ENCODE data around the gene NDUFA13.

DNA sequence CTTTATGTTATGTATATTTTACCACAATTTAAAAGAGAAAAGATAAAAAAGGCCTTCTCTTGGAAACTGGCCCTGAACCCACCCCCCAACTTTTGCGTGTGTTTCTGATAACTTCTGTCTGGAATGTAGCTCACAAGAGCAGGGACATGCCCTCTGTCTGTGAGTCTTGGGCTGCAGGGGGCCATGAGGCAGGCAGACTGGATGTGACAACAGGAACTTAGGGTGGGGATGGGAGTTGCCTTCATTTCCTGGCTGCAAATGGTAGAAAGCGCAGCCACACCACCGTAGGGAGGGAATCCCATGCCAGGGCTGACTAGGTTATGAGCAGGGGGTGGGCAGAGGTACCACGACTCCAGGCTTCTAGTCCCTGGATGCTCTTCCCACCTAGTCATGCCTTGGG is 43.9 kb downstream of the NDUFA13 start:
- TF ChIP-seq, protein P1, sequence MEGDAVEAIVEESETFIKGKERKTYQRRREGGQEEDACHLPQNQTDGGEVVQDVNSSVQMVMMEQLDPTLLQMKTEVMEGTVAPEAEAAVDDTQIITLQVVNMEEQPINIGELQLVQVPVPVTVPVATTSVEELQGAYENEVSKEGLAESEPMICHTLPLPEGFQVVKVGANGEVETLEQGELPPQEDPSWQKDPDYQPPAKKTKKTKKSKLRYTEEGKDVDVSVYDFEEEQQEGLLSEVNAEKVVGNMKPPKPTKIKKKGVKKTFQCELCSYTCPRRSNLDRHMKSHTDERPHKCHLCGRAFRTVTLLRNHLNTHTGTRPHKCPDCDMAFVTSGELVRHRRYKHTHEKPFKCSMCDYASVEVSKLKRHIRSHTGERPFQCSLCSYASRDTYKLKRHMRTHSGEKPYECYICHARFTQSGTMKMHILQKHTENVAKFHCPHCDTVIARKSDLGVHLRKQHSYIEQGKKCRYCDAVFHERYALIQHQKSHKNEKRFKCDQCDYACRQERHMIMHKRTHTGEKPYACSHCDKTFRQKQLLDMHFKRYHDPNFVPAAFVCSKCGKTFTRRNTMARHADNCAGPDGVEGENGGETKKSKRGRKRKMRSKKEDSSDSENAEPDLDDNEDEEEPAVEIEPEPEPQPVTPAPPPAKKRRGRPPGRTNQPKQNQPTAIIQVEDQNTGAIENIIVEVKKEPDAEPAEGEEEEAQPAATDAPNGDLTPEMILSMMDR (IDR thresholded peaks at IDR 0.05), result no peak
- TF ChIP-seq TAF1 (IDR thresholded peaks at IDR 0.05; ENCODE audit: borderline replicate concordance, low read depth, low read length), result no peak
- TF ChIP-seq, protein P2, sequence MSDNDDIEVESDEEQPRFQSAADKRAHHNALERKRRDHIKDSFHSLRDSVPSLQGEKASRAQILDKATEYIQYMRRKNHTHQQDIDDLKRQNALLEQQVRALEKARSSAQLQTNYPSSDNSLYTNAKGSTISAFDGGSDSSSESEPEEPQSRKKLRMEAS (IDR thresholded peaks at IDR 0.05; ENCODE audit: low read depth), result no peak
- no peak for TF ChIP-seq MXI1 (IDR thresholded peaks at IDR 0.05; ENCODE audit: low read depth, low read length)
- no peak for TF ChIP-seq RAD21 (IDR thresholded peaks at IDR 0.05; ENCODE audit: low read length)
- TF ChIP-seq TEAD4 (IDR thresholded peaks at IDR 0.05; ENCODE audit: borderline replicate concordance, insufficient read depth), result no peak
- no peak for TF ChIP-seq SMC3 (IDR thresholded peaks at IDR 0.05; ENCODE audit: low read depth, low read length)
- no peak for TF ChIP-seq ZBTB33 (IDR thresholded peaks at IDR 0.05; ENCODE audit: borderline replicate concordance, low read depth)
- TF ChIP-seq GABPA (IDR thresholded peaks at IDR 0.05; ENCODE audit: low read depth), result no peak
- no peak for TF ChIP-seq POLR2AphosphoS5 (IDR thresholded peaks at IDR 0.05; ENCODE audit: low read depth, low read length)
- TF ChIP-seq PBX3 (IDR thresholded peaks at IDR 0.05), result no peak
- TF ChIP-seq NFIC (IDR thresholded peaks at IDR 0.05; ENCODE audit: borderline replicate concordance), result no peak
- TF ChIP-seq, protein P3, sequence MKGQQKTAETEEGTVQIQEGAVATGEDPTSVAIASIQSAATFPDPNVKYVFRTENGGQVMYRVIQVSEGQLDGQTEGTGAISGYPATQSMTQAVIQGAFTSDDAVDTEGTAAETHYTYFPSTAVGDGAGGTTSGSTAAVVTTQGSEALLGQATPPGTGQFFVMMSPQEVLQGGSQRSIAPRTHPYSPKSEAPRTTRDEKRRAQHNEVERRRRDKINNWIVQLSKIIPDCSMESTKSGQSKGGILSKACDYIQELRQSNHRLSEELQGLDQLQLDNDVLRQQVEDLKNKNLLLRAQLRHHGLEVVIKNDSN (IDR thresholded peaks at IDR 0.05; ENCODE audit: borderline replicate concordance, low read depth), result no peak
- TF ChIP-seq EZH2phosphoT487 (IDR thresholded peaks at IDR 0.05; ENCODE audit: borderline replicate concordance, low read depth), result no peak

All from SK-N-SH (cell line).